ENCODE results near the gene ACBD3. TPM values are rescaled to one million over a fixed set of nuclear protein-coding genes. Genes with fewer than 3 reads are reported as not detected.

Gene ACBD3
- total RNA-seq, 1 experiment from 2014 or later = 49.6 TPM

- DNase-seq (ENCODE audit: low read depth) = no peak
Measured at GRCh38 chr1:226111883-226112261, 74.7 kb downstream of the ACBD3 start.

- DNase-seq (ENCODE audit: low read depth) = no peak
Measured at GRCh38 chr1:226111098-226111882, 75.3 kb downstream of the ACBD3 start.

DNA sequence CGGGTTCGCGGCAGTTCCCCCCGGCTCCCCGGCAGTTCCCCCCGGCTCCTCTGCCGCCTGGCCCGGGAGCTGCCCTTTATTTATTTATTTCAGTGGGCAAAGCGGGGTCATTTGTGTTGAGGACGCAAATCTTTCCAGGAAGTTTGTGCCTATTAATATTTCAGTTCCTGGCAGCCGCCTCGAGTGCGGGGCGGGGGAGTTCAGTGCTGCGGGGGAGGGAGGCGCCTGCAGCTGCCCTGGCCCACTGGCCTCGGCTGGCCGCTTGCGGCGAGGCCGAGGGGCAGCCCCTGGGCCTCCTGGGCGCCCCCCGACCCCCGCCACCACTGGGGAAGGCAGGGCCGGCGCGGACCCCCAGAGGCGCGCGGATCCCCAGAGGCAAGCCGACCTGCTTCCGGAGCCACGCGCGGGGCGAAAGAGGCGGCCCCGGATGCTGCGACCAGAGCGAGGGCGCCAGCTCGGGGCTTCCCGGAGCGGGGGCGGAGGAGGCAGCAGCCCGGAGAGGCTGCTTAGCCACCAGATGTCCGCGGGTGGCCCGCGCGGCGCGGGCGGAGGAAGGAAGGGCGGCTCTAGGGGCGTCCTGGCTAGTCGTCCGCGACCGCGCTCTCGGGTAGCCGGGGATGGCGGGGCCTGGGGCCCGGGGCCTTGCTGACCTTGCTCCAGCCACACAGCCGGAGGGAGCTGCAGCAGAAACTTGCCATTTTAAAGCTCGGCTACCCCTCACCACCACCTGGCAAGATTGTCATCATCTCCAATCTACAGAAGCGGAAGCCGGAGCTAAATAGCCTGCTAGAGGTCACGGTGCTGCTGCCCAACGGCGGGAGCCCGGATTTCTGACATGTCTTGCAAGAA lies 76.1 kb downstream of the ACBD3 start:
- DNase-seq (ENCODE audit: low read depth) = peak; percentile 41

- DNase-seq (ENCODE audit: low read depth) = peak; percentile 90
Measured at GRCh38 chr1:226109829-226110248, 76.7 kb downstream of the ACBD3 start.

GRCh38 chr1:226108935-226109828 lies 77.4 kb downstream of the ACBD3 start:
- peak; percentile 31 for DNase-seq (ENCODE audit: low read depth)

DNA sequence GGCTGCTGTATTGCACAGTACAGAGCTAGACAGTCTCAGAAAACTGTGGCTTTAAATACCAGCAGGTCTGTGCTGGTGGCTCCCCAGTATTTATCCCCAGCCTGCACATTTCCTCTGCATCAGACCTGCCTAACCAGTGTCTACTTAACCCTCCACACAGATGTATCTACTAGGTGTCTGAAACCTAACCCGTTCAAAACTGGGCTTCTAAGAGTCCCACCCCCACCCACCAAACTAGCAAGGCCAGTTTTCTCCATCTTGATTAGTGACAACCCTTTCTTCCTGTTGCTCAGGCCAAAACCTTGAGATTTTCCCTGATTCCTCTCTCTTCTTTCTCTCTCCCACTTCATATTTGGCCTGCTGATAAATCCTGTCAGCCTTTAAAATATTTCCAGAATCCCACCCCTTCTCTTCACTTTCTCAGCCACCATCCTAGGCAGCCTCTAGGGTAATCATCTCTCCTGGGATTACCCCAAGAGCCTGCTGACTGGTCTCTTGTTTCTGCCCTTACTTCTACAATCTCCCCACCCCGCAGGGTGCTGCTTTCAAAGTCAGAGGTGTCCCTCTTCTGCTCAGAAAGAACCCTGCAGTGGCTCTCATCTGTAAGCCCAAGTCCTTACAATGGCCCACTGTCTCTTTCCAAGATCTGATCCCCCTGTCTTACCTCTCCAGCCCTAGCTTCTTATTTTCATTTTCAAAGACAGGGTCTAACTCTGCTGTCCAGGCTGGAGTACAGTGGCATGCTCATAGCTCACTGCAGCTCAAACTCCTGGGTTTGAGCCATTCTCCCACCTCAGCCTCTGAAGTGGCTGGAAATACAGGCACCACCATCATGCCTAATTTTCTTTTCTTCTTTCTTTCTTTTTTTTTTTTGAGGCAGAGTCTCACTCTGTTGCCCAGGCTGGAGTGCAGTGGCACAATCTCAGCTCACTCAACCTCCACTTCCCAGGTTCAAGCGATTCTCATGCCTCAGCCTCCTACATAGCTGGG lies 78.8 kb downstream of the ACBD3 start:
- DNase-seq (ENCODE audit: low read depth) = no peak

DNA sequence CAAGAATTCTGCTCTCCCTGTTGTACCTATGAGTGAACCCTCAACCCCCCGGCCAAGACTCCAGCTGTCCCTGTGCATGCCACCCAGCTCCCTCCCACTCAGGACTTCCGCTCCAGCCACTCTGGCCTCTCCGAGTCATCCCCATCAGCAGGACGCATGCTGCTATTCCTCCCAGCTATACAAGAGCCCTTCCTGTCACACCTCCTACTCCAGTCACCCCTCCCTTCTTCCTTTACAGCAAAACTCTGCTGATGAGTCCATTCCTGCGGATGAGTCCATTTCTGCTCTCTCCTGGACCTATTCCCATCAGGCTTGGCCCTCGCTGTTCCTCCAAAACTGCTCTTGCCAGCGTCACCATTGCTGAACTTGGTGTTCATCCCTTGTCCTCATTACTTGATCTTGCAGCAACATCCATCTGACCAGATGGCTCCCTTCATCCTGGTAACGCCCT lies 81.8 kb downstream of the ACBD3 start:
- DNase-seq (ENCODE audit: low read depth) = peak; percentile 37

- no peak for DNase-seq (ENCODE audit: low read depth)
Measured at GRCh38 chr1:226100436-226101391, 85.8 kb downstream of the ACBD3 start.

- DNase-seq (ENCODE audit: low read depth) = no peak
Measured at GRCh38 chr1:226098870-226099835, 87.4 kb downstream of the ACBD3 start.

GRCh38 chr1:226097866-226098625 lies 88.5 kb downstream of the ACBD3 start:
- DNase-seq (ENCODE audit: low read depth) = peak; percentile 81

DNA sequence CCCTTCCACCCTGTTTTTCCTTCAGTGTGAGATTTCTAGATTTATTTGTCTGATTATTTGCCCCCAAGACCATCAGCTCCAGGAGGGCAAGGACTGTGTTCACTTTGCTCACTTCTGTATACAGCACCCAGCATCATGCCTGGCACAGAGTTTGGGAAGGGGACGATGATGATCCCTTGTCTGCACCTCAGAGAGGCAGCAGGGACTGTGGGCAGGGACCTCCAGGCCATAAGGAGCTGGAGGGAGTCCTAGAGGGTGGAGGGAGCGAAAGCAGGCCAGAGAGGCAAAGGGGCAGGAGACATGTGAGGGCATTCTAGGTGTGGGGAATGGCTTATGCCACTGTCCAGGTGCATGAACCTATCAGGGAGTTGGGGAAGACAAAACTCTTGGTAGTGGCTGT lies 91.3 kb downstream of the ACBD3 start:
- no peak for DNase-seq (ENCODE audit: low read depth)

Other genes starting within 250 kb of the ACBD3 start
- not detected in 2 replicates for gene LEFTY2, start 245.5 kb downstream of the ACBD3 start, total RNA-seq (2014; rRNA removed)
- gene SDE2, start 187.4 kb downstream of the ACBD3 start, total RNA-seq (2014; rRNA removed) = 19.7 and 21.5 TPM in 2 replicates
- gene H3-3A, start 124.0 kb downstream of the ACBD3 start, total RNA-seq (2014; rRNA removed) = 162 and 250 TPM in 2 replicates
- gene MIXL1, start 36.9 kb upstream of the ACBD3 start, total RNA-seq (2014; rRNA removed) = not detected in 2 replicates
- 12.3 and 12.7 TPM in 2 replicates for gene LIN9, start 122.4 kb upstream of the ACBD3 start, total RNA-seq (2014; rRNA removed)
- 118 and 139 TPM in 2 replicates for gene PARP1, start 221.4 kb upstream of the ACBD3 start, total RNA-seq (2014; rRNA removed)